H1 (cell line): ENCODE data around the gene NKAIN4. TPM values are rescaled to one million over a fixed set of nuclear protein-coding genes. Genes with fewer than 3 reads are reported as not detected.

Experiments used
- CTCF ChIA-PET: fragments of 300-600 bp; sonication (Branson Sonifier 250); formaldehyde crosslinking; loops from one replicate; lab custom pipeline; 2021; ENCODE audit not compliant: partially characterized antibody; lab: Charles Lee
- POLR2A ChIA-PET: fragments of 300-600 bp; sonication (Branson Sonifier 250); formaldehyde crosslinking; loops from one replicate; lab custom pipeline; 2021; ENCODE audit warnings: inconsistent platforms; ENCODE audit not compliant: partially characterized antibody; lab: Charles Lee
- DNase-seq, 2 experiments: peaks; one replicate each; pipeline versions ENCODE4 v3.0.0 to v3.0.0-alpha.2; 2010 to 2022; ENCODE audit warnings: low spot score in 2 of 2, low read depth in 1 of 2, mixed read lengths in 1 of 2
- FAIRE-seq: peaks from 2 replicates; lab custom pipeline; 2011; peaks lifted over from hg19 to GRCh38; lab: Jason Lieb, UNC
- H2AFZ ChIP-seq: 2 replicates; pipeline ENCODE4 v1.8.1; 2012; ENCODE audit warnings: low read length, inconsistent platforms
- H2AK5ac ChIP-seq: 2 replicates; pipeline ENCODE4 v1.6.1; 2013; ENCODE audit warnings: low read depth, low read length
- H2BK120ac ChIP-seq: replicated peaks from 2 replicates; pipeline ENCODE3; 2013; ENCODE audit warnings: low read depth, low read length, inconsistent platforms
- H2BK12ac ChIP-seq: 2 replicates; pipeline ENCODE4 v1.6.1; 2013; ENCODE audit warnings: low read depth, low read length
- H2BK15ac ChIP-seq: 2 replicates; pipeline ENCODE4 v1.6.1; 2013; ENCODE audit warnings: low read length
- H2BK20ac ChIP-seq: 2 replicates; pipeline ENCODE4 v1.6.1; 2013; ENCODE audit warnings: low read length
- H2BK5ac ChIP-seq: 2 replicates; pipeline ENCODE4 v1.6.1; 2013; ENCODE audit warnings: low read depth, low read length
- H3K14ac ChIP-seq: 2 replicates; pipeline ENCODE4 v1.6.1; 2013; ENCODE audit warnings: inconsistent platforms; ENCODE audit not compliant: insufficient read length
- H3K18ac ChIP-seq: 2 replicates; pipeline ENCODE4 v1.6.1; 2013; ENCODE audit warnings: low read length; ENCODE audit errors: extremely low read depth
- H3K23ac ChIP-seq: 2 replicates; pipeline ENCODE4 v1.6.1; 2013; ENCODE audit warnings: inconsistent platforms; ENCODE audit not compliant: insufficient read length
- H3K23me2 ChIP-seq: 2 replicates; pipeline ENCODE4 v1.6.1; 2013; ENCODE audit warnings: low read depth, low read length
- H3K27ac ChIP-seq: 2 replicates; pipeline ENCODE4 v1.6.1; 2011; ENCODE audit warnings: low read depth, low read length, inconsistent platforms
- H3K27me3 ChIP-seq, 4 experiments: replicated peaks in 1 of 4; 1 replicate in 1 of 4; 2 replicates in 3 of 4; pipeline versions ENCODE4 v1.6.1 to v1.8.1; 2011 to 2013; ENCODE audit warnings: low read length in 3 of 4, mild to moderate bottlenecking in 3 of 4, inconsistent platforms in 2 of 4, mixed read lengths in 2 of 4, moderate library complexity in 1 of 4; ENCODE audit not compliant: control insufficient read depth in 3 of 4, insufficient read depth in 3 of 4; ENCODE audit errors: extremely low read depth in 1 of 4
- H3K36me3 ChIP-seq, 4 experiments: 2 replicates each; pipeline versions ENCODE4 v1.6.1 to v1.8.1; 2011 to 2013; ENCODE audit warnings: mild to moderate bottlenecking in 4 of 4, low read length in 3 of 4, moderate library complexity in 2 of 4, control low read depth in 1 of 4, inconsistent platforms in 1 of 4; ENCODE audit not compliant: insufficient read depth in 4 of 4, control insufficient read depth in 2 of 4
- H3K4ac ChIP-seq: replicated peaks from 2 replicates; pipeline ENCODE3; 2013; ENCODE audit warnings: low read length, low read depth, mixed read lengths, inconsistent platforms; ENCODE audit not compliant: insufficient read length
- H3K4me1 ChIP-seq, 4 experiments: replicated peaks in 1 of 4; 1 replicate in 1 of 4; 2 replicates in 3 of 4; pipeline versions ENCODE4 v1.6.1 to v1.8.1; 2011 to 2013; ENCODE audit warnings: low read length in 3 of 4, inconsistent platforms in 2 of 4, mixed read lengths in 1 of 4; ENCODE audit not compliant: insufficient read depth in 4 of 4, control insufficient read depth in 3 of 4
- H3K4me2 ChIP-seq, 2 experiments: 2 replicates each; pipeline versions ENCODE4 v1.6.1 to v1.8.1; 2011 to 2013; ENCODE audit warnings: low read depth in 2 of 2, low read length in 2 of 2, control low read depth in 1 of 2, inconsistent platforms in 1 of 2, mild to moderate bottlenecking in 1 of 2; ENCODE audit not compliant: insufficient read depth in 1 of 2
- H3K4me3 ChIP-seq, 4 experiments: fragments of 200-600, 300-600 bp in 1 of 4; sonication (generic), shearing (Covaris generic), sonication (Bioruptor Twin) in 1 of 4; 2 replicates each; pipeline versions ENCODE4 v1.5.1 to v1.8.1; 2011 to 2016; ENCODE audit warnings: low read length in 4 of 4, low read depth in 3 of 4, control low read depth in 2 of 4, inconsistent platforms in 2 of 4, mild to moderate bottlenecking in 2 of 4, mixed read lengths in 1 of 4, moderate library complexity in 1 of 4; ENCODE audit not compliant: insufficient read depth in 2 of 4; ENCODE audit errors: extremely low read depth in 1 of 4
- H3K56ac ChIP-seq: replicated peaks from 2 replicates; pipeline ENCODE3; 2013; ENCODE audit warnings: low read depth, mild to moderate bottlenecking, mixed read lengths, low read length, inconsistent platforms; ENCODE audit not compliant: insufficient read length
- H3K79me1 ChIP-seq: 2 replicates; pipeline ENCODE4 v1.6.1; 2013; ENCODE audit warnings: low read depth, low read length, control low read depth
- H3K79me2 ChIP-seq, 2 experiments: 2 replicates each; pipeline versions ENCODE4 v1.6.1 to v1.8.1; 2012 to 2013; ENCODE audit warnings: low read length in 2 of 2, mild to moderate bottlenecking in 2 of 2, inconsistent platforms in 1 of 2; ENCODE audit not compliant: insufficient read depth in 2 of 2, control insufficient read depth in 1 of 2
- H3K9ac ChIP-seq, 4 experiments: replicated peaks in 1 of 4; 1 replicate in 1 of 4; 2 replicates in 3 of 4; pipeline versions ENCODE4 v1.6.1 to v1.8.1; 2011 to 2013; ENCODE audit warnings: low read depth in 3 of 4, low read length in 3 of 4, control low read depth in 2 of 4, mild to moderate bottlenecking in 2 of 4, moderate library complexity in 2 of 4, inconsistent platforms in 1 of 4; ENCODE audit errors: extremely low read depth in 1 of 4
- H3K9me3 ChIP-seq, 2 experiments: 2 replicates each; pipeline versions ENCODE4 v1.6.1 to v1.8.1; 2012 to 2013; ENCODE audit warnings: mild to moderate bottlenecking in 2 of 2, moderate library complexity in 2 of 2, control low read depth in 1 of 2, inconsistent platforms in 1 of 2, low read depth in 1 of 2, low read length in 1 of 2, mixed read lengths in 1 of 2; ENCODE audit not compliant: insufficient read depth in 2 of 2
- H4K20me1 ChIP-seq, 2 experiments: replicated peaks in 1 of 2; 2 replicates each; pipeline versions ENCODE3 to v1.8.1; 2011 to 2013; ENCODE audit warnings: inconsistent platforms in 2 of 2, low read length in 2 of 2, mild to moderate bottlenecking in 1 of 2; ENCODE audit not compliant: insufficient read depth in 2 of 2, control insufficient read depth in 1 of 2
- H4K5ac ChIP-seq: 2 replicates; pipeline ENCODE4 v1.6.1; 2013; ENCODE audit warnings: low read length, low read depth, mixed read lengths, inconsistent platforms; ENCODE audit not compliant: insufficient read length
- H4K8ac ChIP-seq: 2 replicates; pipeline ENCODE4 v1.8.0; 2013; ENCODE audit warnings: mild to moderate bottlenecking, moderate library complexity, low read length, inconsistent platforms; ENCODE audit not compliant: insufficient read depth; ENCODE audit errors: extremely low read depth
- H4K91ac ChIP-seq: replicated peaks from 2 replicates; pipeline ENCODE3; 2013; ENCODE audit warnings: low read length, mixed read lengths, inconsistent platforms; ENCODE audit not compliant: insufficient read length
- ATF3 ChIP-seq: IDR thresholded peaks from 2 replicates; pipeline ENCODE4 v1.6.1; 2011; ENCODE audit warnings: low read depth, mild to moderate bottlenecking, low read length; ENCODE audit not compliant: insufficient read depth
- BACH1 ChIP-seq: IDR thresholded peaks from 2 replicates; pipeline ENCODE4 v1.6.1; 2012; ENCODE audit warnings: low read length, improper control_type of control experiment
- CEBPB ChIP-seq: IDR thresholded peaks from 2 replicates; pipeline ENCODE4 v1.6.1; 2012; ENCODE audit warnings: low read depth, low read length
- EGR1 ChIP-seq: IDR thresholded peaks from 2 replicates; pipeline ENCODE4 v1.6.1; 2011; ENCODE audit warnings: low read depth, low read length, borderline replicate concordance
- PHF8 ChIP-seq: fragments of 200-600 bp; sonication (generic); conservative IDR thresholded peaks from 2 replicates; pipeline ENCODE4 v1.7.1; 2012; ENCODE audit warnings: low read depth, mild to moderate bottlenecking, inconsistent platforms, low read length, moderate library complexity
- RAD21 ChIP-seq, 2 experiments: IDR thresholded peaks in 1 of 2; conservative IDR thresholded peaks in 1 of 2; 2 replicates each; pipeline ENCODE4 v1.6.1; 2011; ENCODE audit warnings: low read depth in 2 of 2, low read length in 2 of 2, improper control_type of control experiment in 1 of 2, inconsistent platforms in 1 of 2, mild to moderate bottlenecking in 1 of 2, moderate library complexity in 1 of 2
- SP1 ChIP-seq: IDR thresholded peaks from 2 replicates; pipeline ENCODE4 v1.6.1; 2011; ENCODE audit warnings: low read depth, low read length
- SP2 ChIP-seq: IDR thresholded peaks from 2 replicates; pipeline ENCODE4 v1.6.1; 2012; ENCODE audit warnings: mild to moderate bottlenecking, low read length, inconsistent platforms
- SRF ChIP-seq: IDR thresholded peaks from 2 replicates; pipeline ENCODE4 v1.6.1; 2011; ENCODE audit warnings: mild to moderate bottlenecking, low read depth, low read length, moderate library complexity
- SUZ12 ChIP-seq: fragments of 200-600 bp; sonication (generic); IDR thresholded peaks from 2 replicates; pipeline ENCODE4 v1.6.1; 2012; ENCODE audit warnings: mild to moderate bottlenecking, inconsistent platforms, low read length, moderate library complexity, mixed read lengths
- TAF7 ChIP-seq: optimal IDR thresholded peaks from 2 replicates; pipeline ENCODE3; 2011; ENCODE audit warnings: low read depth, mild to moderate bottlenecking, inconsistent platforms, low read length, moderate library complexity, borderline replicate concordance
- USF2 ChIP-seq: IDR thresholded peaks from 2 replicates; pipeline ENCODE4 v1.6.1; 2011; ENCODE audit warnings: low read length, improper control_type of control experiment
- WGBS, 2 experiments: shearing (Covaris generic) in 1 of 2; methylation state at CpG; one replicate each; pipeline versions ENCODE4 v1.1.6 to v1.1.7; 2013 to 2015; ENCODE audit warnings: low lambda C conversion rate in 2 of 2, mixed read lengths in 2 of 2, inconsistent platforms in 1 of 2, low coverage in 1 of 2, missing lambda C conversion rate in 1 of 2; ENCODE audit not compliant: insufficient replicate concordance in 2 of 2, insufficient coverage in 1 of 2, insufficient read length in 1 of 2; ENCODE audit errors: extremely low coverage in 1 of 2, missing lambda C conversion rate in 1 of 2; 5-methylcytosine and 5-hydroxymethylcytosine counted together
- polyA plus RNA-seq, 7 experiments: library from polyadenylated mRNA; depleted of rRNA in 3 of 7; stranded (reverse) in 5 of 7; unstranded in 2 of 7; fragments of >200 nt in 5 of 7; fragments of 200-250 nt in 2 of 7; gene quantifications; 1 replicate in 5 of 7; 2 replicates in 1 of 7; 4 replicates in 1 of 7; pipeline versions ENCODE4 v1.2.1 to v1.2.3, GENCODE V29; 2011 to 2013; ENCODE audit warnings: missing spikeins in 2 of 7, mixed read lengths in 2 of 7
- total RNA-seq: library from RNA; stranded (reverse); fragmentation: NEBNext Ultra II Directional; extraction: Animal tissue kit (Norgen Biotek cat#: 25700); gene quantifications from 2 replicates; pipeline ENCODE4 v1.2.1, GENCODE V29; 2021

NKAIN4 gene
- total and polyA plus RNA-seq, 2 of the 8 experiments (the other 6 are each of a cell fraction or from before 2014, with no cell fraction given): 6.9 to 17.0 TPM

- Histone ChIP-seq H4K8ac (peak overlapping the region; percentile 15; the same call in 1 of the 2 replicates), H4K5ac (no peak overlapping the region), H3K9me3 (no peaks in the 10 kb centered on the region), H3K56ac (no peak overlapping the region), H2BK120ac (no peak overlapping the region), H3K4ac (no peak overlapping the region), H2BK5ac (no peak overlapping the region), H2BK20ac (0 out of 2 replicates have a peak overlapping the region, but pooled peaks have one; percentile 32), H3K79me2 (no peaks in the 10 kb centered on the region), H3K4me1 (peaks cover 13 to 39% (median 23%) of the 10 kb centered on the region in 4 experiments), H3K79me1 (no peaks in the 10 kb centered on the region), H3K23ac (no peak overlapping the region), H4K91ac (no peak overlapping the region), H3K9ac (no peak overlapping the region), H3K23me2 (no peaks in the 10 kb centered on the region), H3K27me3 (peaks cover 0 to 3% (median 1%) of the 10 kb centered on the region in 4 experiments; a peak in 1 of 7 replicates), H4K20me1 (no peaks in the 10 kb centered on the region), H2AFZ (no peak overlapping the region), H2BK12ac (0 out of 2 replicates have a peak overlapping the region, but pooled peaks have one; percentile 27), H3K4me3 (no peak overlapping the region), H2BK15ac (no peak overlapping the region; the same call in 1 of the 2 replicates), H2AK5ac (peak overlapping the region; percentile 28; the same call in 1 of the 2 replicates), H3K14ac (no peak overlapping the region), H3K27ac (no peak overlapping the region), H3K4me2 (no peak overlapping the region), H3K18ac (no peak overlapping the region), H3K36me3 (no peaks in the 10 kb centered on the region)
- DNase-seq (no peak), FAIRE-seq (no peak)
- WGBS, 2 experiments: 89% methylated on average over 11 of the region's 17 CpGs; no CpG with 5 or more reads in 1 of the 2 experiments
- ChIA-PET POLR2A (interaction anchor here (1.6 to 4.9 kb wide), 3 partner anchors 15 to 61 kb away, joined by 4 to 21 read pairs (median 5); partner anchors contain the start of gene NKAIN4), CTCF (interaction anchor here (0.6 to 10.9 kb wide), 19 partner anchors 10 to 572 kb away, joined by 3 to 199 read pairs (median 8); partner anchors contain the start of genes COL20A1, NKAIN4 and YTHDF1)
- TF ChIP-seq TAF7 (no peak), SP2 (no peak), PHF8 (no peak), CEBPB (no peak), BACH1 (no peak), USF2 (no peak), SUZ12 (no peak), SP1 (no peak), ATF3 (no peak), RAD21 (IDR thresholded peaks at IDR 0.05 in 1 of 2, conservative IDR thresholded peaks at IDR 0.05 in 1 of 2; ENCODE audit: low read depth in 2 of 2, low read length in 2 of 2) (no peak), EGR1 (no peak), SRF (no peak)
These were observed 20.3 kb downstream of the NKAIN4 start for GRCh38 chr20:63233924-63234323.
